ENCODE data around the gene MAP3K4.
A peak's percentile ranks its signal among the peaks of the same experiment; 100 is the strongest.

Gene MAP3K4, protein sequence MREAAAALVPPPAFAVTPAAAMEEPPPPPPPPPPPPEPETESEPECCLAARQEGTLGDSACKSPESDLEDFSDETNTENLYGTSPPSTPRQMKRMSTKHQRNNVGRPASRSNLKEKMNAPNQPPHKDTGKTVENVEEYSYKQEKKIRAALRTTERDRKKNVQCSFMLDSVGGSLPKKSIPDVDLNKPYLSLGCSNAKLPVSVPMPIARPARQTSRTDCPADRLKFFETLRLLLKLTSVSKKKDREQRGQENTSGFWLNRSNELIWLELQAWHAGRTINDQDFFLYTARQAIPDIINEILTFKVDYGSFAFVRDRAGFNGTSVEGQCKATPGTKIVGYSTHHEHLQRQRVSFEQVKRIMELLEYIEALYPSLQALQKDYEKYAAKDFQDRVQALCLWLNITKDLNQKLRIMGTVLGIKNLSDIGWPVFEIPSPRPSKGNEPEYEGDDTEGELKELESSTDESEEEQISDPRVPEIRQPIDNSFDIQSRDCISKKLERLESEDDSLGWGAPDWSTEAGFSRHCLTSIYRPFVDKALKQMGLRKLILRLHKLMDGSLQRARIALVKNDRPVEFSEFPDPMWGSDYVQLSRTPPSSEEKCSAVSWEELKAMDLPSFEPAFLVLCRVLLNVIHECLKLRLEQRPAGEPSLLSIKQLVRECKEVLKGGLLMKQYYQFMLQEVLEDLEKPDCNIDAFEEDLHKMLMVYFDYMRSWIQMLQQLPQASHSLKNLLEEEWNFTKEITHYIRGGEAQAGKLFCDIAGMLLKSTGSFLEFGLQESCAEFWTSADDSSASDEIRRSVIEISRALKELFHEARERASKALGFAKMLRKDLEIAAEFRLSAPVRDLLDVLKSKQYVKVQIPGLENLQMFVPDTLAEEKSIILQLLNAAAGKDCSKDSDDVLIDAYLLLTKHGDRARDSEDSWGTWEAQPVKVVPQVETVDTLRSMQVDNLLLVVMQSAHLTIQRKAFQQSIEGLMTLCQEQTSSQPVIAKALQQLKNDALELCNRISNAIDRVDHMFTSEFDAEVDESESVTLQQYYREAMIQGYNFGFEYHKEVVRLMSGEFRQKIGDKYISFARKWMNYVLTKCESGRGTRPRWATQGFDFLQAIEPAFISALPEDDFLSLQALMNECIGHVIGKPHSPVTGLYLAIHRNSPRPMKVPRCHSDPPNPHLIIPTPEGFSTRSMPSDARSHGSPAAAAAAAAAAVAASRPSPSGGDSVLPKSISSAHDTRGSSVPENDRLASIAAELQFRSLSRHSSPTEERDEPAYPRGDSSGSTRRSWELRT (N-terminal part only)

GRCh38 chr6:160991406-160992060, at the start of gene MAP3K4:
Gene MAP3K4, plus strand, starts transcription at chr6:160991769. Its CDS starts 163 bp downstream, at chr6:160991932.
- DNase-seq: peak; percentile 83

DNA sequence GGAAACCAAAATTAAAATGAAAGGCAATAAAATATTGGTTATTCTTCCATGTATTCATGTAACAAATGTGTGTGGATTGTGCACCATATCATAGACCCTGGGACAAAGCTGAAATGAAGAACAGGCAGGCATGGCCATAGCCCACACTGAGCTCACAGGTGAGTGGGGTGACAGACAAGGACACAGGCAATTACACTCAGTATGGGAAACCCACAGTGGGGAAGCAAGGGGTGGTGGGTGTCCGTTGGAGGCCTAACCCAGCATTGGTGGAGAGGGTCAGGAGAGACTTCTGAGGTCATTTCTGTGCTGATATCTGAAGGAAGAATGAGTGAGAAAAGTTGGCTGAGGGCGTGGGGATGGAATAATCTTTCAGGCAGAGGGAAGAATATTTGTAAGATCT, 47.6 kb upstream of the MAP3K4 start:
- DNase-seq: no peak

DNA sequence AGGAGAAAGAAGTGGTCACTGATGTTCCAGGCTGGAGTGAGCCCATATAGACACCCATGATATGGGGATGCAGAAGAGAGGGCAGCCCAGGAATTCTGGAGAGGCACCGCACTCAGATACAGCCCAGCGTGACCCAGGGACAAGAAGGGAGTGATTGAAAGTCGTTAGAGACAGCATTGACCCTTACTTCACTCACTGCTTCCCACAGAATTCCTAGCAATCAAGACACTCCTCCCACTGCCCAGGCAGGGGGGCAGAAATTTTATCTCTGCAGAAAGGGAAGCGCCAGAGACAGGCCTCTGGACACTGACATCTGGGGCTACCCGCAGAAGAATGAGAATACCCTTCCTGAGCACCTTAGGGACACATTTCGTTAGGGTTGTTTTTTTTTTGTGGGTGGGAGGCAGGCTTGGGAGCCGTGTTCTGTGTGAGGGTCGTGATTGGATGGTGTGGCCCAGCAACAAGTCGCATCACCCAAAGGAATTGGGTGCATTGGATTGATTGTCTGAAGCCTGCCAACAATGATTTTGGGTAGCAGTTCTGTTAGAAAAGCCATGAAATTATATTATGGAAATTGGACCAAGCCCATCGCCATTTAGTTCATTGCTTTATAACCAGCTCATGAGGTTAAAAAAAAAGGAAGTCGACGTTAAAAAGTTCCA, 45.9 kb upstream of the MAP3K4 start:
- no peak for DNase-seq

GRCh38 chr6:160949531-160949930, 42.0 kb upstream of the MAP3K4 start:
- no peak for DNase-seq

DNA sequence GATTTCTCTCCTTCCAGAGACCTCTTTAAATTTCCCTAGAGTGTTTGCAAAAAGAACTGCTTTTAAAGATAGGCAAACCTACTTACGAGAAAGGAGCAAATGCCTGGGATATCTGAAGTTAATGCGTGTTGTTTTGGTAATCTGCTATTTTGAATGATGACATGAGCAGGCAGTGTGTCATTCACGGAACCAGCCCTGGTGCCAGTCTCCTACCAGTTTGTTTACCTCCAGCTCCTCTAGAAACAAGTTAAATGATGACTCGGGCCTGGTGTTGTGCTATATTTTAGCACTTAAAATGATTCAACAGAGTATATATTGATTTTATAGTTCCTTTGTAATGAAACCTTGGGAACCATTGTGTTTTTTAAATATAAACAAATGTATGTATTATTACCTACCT, 41.1 kb upstream of the MAP3K4 start:
- no peak for DNase-seq

GRCh38 chr6:160951187-160952030, 40.2 kb upstream of the MAP3K4 start:
- no peak for DNase-seq

DNA sequence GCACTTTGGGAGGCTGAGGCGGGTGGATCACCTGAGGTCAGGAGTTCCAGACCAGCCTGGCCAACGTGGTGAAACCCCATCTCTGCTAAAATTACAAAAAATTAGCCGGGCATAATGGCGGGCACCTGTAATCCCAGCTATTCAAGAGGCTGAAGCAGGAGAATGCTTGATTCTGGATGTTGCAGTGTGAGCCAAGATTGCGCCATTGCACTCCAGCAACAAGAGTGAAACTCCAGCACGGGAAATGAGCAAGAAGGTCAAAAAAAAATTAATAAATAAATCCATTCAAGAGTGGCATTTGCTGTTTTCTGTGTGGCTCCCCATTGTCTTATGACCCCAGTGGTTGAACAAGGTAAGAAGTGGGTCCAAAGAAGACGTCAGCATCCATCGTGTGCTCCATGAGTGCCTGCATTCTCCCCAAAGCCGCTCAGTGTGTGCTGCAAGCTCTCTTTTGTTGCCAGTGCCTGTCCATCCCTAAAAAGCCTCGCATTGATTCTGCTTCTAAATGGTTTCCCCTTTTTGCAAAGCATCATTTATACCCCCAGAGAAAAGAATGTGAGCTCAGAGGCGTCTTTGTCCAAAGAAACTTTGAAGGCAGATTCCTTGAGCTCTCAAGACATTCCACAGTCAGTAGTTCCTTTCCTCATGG, 38.8 kb upstream of the MAP3K4 start:
- no peak for DNase-seq

DNA sequence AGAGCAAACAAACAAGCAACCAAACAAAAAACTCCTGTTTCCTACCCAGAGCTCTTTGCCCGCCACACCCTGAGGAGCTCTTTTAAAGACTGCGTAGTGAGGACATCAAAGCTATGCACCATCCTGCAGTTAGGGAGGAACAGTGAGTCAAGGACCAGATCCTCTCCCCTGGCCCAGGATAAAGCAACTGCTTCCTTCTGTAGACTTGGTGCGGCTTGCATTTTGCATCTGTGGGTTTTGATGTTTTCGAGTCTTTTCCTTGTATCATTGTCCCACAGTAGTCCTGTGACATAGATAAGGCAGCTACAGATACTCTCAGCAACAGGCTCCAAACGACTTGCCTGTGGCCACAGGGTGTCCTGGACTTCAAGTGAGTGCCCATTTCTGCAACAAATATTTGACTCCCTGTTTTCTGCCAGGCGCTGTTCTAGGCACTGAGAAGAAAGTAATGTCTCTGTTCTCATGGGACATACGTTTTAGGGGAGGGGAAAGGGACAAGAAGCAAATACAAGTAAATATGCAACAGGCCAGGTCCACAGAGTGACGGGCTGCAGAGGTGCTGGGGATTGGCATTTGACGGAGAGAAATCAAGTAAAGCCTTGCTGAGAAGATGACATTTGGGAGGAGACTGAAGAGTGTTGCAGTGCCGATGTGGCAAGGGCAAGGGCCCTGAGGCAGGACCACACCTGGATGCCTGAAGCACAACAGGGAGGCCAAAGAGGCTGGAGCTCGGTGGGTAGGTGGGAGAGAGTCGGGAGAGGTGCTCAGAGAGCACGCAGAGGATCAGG, 35.9 kb upstream of the MAP3K4 start:
- DNase-seq: no peak

GRCh38 chr6:160956300-160957035, 35.1 kb upstream of the MAP3K4 start:
- DNase-seq: no peak

DNA sequence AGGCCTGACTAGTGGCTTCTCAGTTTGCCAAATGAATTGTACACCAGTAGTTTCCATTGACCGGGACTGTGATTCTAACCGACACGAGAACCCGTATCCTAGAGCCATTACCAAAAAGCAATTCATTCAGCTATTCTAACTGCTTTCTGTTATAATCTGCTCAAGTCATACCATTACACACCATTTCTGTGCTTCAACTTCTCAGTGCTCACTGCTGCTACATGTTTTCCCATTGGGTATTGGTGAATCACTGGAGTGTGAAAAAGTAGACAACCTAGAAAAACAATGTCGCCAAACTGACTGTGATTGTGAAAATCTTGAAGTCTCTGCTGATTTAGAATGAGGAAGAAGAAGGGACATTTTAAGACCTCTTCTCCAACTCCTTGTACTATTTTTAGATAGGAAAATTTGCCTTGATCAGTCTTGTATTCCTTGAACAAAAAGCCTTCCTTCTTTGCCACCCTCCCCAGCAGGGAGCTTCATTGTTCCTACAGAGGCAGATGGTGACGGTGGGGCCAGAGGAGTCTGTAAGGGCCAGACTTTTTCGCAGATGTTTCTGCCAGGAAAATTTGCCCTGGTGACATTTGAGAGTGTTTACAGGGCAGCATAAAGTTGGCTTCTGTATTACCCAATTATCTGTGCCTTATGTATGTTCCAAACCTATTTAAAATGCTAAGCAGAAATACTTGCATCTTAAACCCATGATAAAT, 31.7 kb upstream of the MAP3K4 start:
- DNase-seq: no peak

GRCh38 chr6:160960839-160961238, 30.7 kb upstream of the MAP3K4 start:
- DNase-seq: no peak

DNA sequence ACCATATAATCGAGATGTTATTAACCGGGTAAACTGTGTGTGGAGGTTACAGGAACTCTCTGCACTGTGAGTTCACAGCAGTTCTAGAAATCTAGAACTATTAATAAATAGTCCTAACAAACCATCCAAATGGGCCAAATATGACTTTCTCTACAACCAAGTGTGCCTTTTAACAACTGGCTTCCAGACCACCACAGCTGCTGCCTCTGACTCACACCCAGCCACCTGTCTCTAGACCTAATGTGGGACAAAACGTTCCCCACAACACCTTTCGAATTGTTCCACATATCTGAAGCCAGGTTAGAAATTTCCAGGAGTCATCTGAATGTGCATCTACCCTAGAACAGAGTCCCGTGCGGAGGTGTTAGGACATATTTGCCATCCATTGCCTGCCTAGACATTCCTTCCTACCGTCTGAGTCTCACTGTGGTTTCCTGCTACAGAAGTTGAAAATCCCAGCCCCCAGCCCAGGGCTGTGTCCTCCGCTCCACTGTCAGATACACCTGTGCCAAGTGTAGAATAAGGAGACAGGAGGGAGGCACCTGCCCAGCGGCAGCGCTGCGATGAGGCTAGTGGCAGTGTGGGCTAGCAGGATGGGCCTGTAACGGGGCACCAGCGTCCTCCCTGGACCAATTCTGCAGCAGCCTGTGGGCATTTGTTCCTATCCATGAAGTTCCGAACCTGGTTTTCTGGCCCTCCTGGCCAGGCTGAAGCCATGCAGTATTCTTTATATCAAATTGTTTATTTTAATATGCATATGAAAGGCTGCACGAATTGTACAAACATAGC, 28.5 kb upstream of the MAP3K4 start:
- DNase-seq: no peak

GRCh38 chr6:160963651-160964050, 27.9 kb upstream of the MAP3K4 start:
- DNase-seq: no peak

DNA sequence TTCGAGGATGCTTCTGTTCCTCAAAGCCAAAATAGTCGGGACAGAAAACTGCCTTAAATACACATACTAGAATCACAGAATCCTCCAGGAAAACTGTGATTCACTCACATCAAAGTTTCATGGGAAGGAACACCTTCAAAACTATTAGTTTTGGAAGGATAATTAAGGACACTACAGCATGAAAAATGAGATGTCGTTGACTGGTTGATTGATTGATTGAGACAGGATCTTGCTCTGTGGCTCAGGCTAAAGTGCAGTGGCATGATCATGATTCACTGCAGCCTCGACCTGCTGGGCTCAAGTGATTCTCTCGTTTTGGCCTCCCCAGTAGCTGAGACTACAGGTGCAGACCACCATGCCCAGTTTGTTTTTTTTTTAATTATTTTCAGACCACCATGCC, 25.7 kb upstream of the MAP3K4 start:
- DNase-seq: no peak

- DNase-seq: no peak
These were observed 24.9 kb upstream of the MAP3K4 start for GRCh38 chr6:160966493-160967229.

DNA sequence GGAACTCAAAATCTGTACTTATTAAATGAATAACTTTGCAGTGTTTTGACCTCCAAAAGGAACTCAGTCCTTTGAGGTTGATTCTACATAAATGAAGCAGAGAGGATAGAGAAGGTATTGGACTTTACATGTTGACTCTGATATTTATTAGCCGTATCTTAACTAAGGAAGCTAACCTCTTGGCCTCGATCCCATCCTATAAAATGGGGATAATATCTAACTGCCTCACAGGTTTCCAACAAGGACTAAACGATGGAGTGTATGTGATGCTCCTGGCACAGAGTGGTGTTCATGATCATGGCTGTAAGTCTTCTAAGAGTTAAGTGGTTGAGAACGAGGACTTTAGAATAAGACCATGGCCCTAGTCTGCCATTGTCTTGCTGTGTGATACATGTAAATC, 24.2 kb upstream of the MAP3K4 start:
- DNase-seq: no peak

DNA sequence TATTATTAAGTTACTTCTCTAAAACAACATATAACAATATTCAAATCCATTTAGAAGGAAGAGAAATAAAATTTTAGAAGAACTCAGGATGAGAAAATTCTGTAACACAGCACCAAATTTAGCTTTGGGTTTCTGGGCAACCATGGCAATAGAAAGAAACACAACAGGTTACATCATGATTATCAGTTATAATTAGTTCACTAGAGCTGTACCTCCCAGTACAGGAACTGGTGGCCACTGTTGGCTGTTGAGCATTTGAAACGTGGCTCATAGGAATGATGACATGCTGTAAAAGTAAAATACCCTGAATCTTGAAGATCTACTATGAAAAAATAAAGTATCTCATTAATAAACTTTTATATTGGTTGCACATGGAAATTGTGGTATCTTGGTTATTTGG, 23.7 kb upstream of the MAP3K4 start:
- DNase-seq: no peak
